Activated T-cell treated with anti-CD3 and anti-CD28 coated beads, Interleukin-2, amount 50 U/mL, for 24 hours (primary cell): ENCODE measurements around the gene OOSP3.
"Not testable (repeated sequence)": the region's sequence is repeated elsewhere in the genome, so short reads cannot be mapped to it uniquely, and the experiment has no call there.

Experiments
- DNase-seq: peaks from one replicate; pipeline ENCODE4 v3.0.0-alpha.2; 2020
- H3K27ac Mint-ChIP-seq: 2 replicates; pipeline ENCODE4 v1.8.0; 2020; ENCODE audit warnings: mild to moderate bottlenecking, mixed read lengths
- H3K27me3 Mint-ChIP-seq: 2 replicates; pipeline ENCODE4 v1.8.0; 2020; ENCODE audit warnings: mixed read lengths
- H3K36me3 Mint-ChIP-seq: 2 replicates; pipeline ENCODE4 v1.8.0; 2020; ENCODE audit warnings: low read depth, mixed read lengths
- H3K4me1 Mint-ChIP-seq: 2 replicates; pipeline ENCODE4 v1.8.0; 2020; ENCODE audit warnings: low read depth, mixed read lengths
- H3K4me3 Mint-ChIP-seq: 2 replicates; pipeline ENCODE4 v1.8.0; 2020; ENCODE audit warnings: mild to moderate bottlenecking, moderate library complexity, mixed read lengths
- H3K9me3 Mint-ChIP-seq: 2 replicates; pipeline ENCODE4 v1.8.0; 2020; ENCODE audit warnings: mixed read lengths

OOSP3 gene

DNA sequence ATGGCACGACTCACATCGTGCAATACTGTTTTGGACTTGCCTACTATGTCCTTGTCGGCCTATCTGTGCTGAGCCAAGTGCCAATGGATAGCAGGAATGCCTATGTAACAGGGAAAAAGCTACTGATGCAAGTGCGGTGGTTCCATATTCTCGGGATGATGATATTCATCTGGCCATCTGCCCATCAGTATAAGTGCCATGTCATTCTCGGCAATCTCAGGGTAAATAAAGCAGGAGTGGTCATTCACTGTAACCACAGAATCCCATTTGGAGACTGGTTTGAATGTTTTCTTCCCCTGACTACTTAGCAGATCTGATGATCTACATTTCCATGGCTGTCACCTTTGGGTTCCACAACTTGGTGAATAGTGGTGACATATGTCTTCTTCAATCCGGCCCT is 20.1 kb downstream of the OOSP3 start:
- Mint-ChIP-seq H3K9me3 (no peaks in the 10 kb centered on the region), H3K36me3 (no peaks in the 10 kb centered on the region), H3K4me1 (no peaks in the 10 kb centered on the region), H3K27me3 (peaks cover 16% of the 10 kb centered on the region), H3K4me3 (no peak overlapping the region), H3K27ac (no peak overlapping the region)
- DNase-seq = no peak

DNA sequence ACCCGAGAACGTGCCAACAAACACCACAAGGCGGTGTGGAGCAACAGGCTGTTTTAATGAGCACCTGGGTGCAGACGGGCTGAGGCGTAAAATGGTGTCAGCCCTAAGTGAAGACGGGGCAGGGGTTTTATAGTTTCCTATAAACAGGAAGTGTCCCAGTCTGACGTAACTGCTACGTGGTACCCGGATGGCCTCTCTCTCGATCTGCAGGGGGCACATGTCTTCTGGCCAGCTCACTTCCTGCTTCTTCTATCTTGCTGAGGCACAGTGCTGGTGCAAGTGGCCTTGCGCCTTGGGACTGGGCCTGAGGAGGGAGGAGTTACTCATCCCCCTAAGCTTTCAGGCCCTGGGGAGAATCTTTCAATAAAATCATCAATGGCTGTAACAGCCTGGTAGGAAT is 20.9 kb downstream of the OOSP3 start:
- Mint-ChIP-seq H3K27me3 (peaks cover 7% of the 10 kb centered on the region), H3K36me3 (no peaks in the 10 kb centered on the region), H3K4me1 (no peaks in the 10 kb centered on the region), H3K9me3 (no peaks in the 10 kb centered on the region), H3K4me3 (no peak overlapping the region), H3K27ac (no peak overlapping the region)
- no peak for DNase-seq

DNA sequence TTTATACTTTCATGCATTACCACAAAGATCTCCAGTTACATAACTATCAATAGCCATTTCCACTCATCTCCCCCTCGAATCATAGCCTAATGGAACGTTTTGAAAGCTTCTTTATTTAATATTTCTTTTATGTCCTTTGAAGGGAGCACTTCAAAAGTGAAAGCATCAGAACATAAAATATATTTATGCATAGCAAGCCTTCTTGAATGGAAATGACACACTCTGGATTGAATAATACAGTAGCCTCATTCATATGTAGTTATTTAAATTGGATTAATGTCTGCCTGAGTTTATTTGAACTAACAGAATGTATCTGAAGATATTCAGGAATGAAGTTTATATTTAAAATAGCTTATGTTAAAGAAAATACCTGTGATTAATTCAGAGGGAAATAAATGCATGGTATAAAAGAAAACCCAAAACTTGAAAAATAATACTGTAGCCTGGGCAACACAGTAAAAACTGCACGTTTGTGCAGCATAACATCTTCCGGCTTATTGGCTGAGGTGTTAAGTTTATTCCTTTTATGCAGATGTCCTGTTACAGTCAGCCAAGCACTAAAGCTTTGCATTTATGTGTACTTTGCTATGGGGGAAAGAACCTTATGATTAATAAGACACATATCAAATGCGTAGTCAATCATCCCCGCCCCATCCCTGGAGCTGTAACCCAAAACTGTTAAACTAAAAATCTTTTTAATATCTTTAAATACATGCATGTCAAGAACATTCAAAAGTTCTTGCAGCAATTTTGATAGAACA is 22.0 kb downstream of the OOSP3 start:
- DNase-seq = no peak
- Mint-ChIP-seq H3K27me3 (peaks cover under 1% of the 10 kb centered on the region), H3K36me3 (no peaks in the 10 kb centered on the region), H3K27ac (no peak overlapping the region), H3K4me1 (no peaks in the 10 kb centered on the region), H3K9me3 (no peaks in the 10 kb centered on the region), H3K4me3 (no peak overlapping the region)

DNA sequence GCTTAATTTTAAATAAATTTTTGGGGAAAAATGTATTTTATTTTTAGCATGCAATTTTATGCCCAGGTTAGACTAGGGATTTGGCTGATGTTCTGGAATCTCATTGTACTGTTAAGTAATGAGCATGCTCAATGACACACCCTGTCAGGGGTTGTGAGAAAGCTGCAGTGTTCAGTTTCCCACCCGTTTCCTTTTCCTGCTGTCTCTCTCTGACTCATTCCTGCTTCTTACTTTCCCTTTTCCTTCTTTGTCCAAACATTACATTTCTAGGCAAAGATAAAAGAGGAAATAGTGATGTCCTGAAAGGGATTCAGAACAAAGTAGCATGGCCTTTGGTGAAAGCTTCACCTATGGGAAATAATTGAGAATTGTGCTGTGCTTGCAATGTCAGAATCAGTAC is 22.7 kb downstream of the OOSP3 start:
- Mint-ChIP-seq H3K4me3 (no peak overlapping the region), H3K9me3 (peaks cover 3% of the 10 kb centered on the region), H3K36me3 (no peaks in the 10 kb centered on the region), H3K27ac (no peak overlapping the region), H3K27me3 (peaks cover 3% of the 10 kb centered on the region), H3K4me1 (no peaks in the 10 kb centered on the region)
- DNase-seq = no peak

DNA sequence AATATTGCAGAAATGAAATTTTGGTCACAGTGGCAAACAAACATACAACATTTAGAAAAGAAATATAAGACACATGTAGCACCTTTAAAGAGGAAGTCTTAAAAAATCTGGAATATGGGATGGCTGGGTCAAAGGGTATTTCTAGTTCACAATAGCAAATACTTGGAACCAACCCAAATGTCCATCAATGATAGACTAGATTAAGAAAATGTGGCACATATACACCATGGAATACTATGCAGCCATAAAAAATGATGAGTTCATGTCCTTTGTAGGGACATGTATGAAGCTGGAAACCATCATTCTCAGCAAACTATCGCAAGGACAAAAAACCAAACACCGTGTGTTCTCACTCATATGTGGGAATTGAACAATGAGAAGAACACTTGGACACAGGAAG is 25.0 kb downstream of the OOSP3 start:
- H3K27ac Mint-ChIP-seq, H3K9me3 Mint-ChIP-seq, H3K4me3 Mint-ChIP-seq, DNase-seq, H3K36me3 Mint-ChIP-seq, H3K4me1 Mint-ChIP-seq, H3K27me3 Mint-ChIP-seq: not testable (repeated sequence)

DNA sequence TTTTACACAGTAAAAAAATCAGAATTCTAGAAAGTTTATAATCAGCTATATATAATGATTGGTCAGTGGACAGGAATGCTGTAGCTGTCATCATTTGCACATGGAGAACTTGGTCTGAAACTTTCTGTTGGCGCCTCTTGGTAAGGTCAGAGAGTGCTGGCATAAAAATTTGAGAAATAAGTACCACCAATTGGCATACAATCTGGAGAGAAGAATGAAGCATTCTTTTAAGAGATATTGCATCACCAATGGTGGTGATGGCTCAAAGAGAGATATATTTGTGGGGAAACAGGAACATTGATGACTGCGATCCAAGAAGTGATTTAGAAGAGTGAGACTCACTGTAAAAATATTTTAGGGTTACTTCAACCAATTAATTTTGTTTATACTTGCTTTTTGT is 39.9 kb downstream of the OOSP3 start:
- Mint-ChIP-seq H3K27me3 (peaks cover 6% of the 10 kb centered on the region), H3K4me3 (no peak overlapping the region), H3K4me1 (no peaks in the 10 kb centered on the region), H3K9me3 (peaks cover 30% of the 10 kb centered on the region), H3K36me3 (no peaks in the 10 kb centered on the region), H3K27ac (no peak overlapping the region)
- DNase-seq = no peak

DNA sequence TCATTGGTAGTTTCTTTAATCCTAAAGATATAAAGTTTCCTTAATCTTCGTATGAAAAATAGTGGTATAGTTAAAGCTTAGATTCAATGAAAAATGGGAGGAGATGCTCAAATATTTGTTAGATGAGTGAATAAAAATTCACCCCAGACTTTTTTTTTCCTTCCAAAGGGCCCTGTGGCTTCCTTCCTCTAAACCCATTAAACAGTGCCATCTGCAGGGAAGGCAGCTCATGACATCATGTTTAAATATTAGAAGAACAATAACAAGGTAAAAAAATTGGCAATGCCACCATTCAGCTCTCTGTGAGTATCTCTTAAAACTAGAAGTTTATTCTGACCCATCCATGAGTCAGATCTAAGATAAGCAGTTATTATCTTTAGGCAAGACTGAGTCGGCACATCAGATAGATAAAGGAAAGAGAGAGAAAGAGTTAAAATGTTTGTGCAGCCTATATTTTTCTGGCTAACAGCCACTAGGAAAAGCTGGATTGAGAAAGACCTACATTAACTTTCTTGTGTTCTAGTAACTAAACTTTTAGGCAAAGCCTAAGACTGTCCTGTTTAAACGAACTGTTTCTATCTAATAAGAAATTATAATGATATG is 40.5 kb downstream of the OOSP3 start:
- H3K4me1 Mint-ChIP-seq = no peaks in the 10 kb centered on the region
- H3K36me3 Mint-ChIP-seq = no peaks in the 10 kb centered on the region
- H3K9me3 Mint-ChIP-seq = peaks cover 33% of the 10 kb centered on the region
- DNase-seq = no peak
- no peak overlapping the region for H3K4me3 Mint-ChIP-seq
- H3K27me3 Mint-ChIP-seq = peaks cover 3% of the 10 kb centered on the region
- no peak overlapping the region for H3K27ac Mint-ChIP-seq

DNA sequence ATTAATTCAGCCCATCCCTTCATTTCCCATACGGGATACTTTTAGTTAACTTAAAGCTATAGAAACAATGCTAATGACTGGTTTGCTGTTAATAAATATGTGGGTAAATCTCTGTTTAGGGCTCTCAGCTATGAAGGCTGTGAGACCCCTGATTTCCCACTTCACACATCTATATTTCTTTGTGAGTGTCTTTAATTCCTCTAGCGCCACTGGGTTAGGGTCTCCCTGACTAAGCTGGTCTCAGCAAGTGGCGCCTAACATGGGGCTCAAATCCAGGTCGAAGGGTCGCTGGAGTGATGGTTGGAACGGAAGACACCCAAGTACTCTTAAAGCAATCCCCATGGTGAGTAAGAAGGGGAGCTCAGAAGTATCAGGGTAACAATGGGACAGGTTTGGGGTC is 45.2 kb downstream of the OOSP3 start:
- Mint-ChIP-seq H3K27me3 (peaks cover 7% of the 10 kb centered on the region), H3K36me3 (no peaks in the 10 kb centered on the region), H3K9me3 (peaks cover 54% of the 10 kb centered on the region), H3K27ac (no peak overlapping the region), H3K4me1 (no peaks in the 10 kb centered on the region), H3K4me3 (no peak overlapping the region)
- DNase-seq = no peak

DNA sequence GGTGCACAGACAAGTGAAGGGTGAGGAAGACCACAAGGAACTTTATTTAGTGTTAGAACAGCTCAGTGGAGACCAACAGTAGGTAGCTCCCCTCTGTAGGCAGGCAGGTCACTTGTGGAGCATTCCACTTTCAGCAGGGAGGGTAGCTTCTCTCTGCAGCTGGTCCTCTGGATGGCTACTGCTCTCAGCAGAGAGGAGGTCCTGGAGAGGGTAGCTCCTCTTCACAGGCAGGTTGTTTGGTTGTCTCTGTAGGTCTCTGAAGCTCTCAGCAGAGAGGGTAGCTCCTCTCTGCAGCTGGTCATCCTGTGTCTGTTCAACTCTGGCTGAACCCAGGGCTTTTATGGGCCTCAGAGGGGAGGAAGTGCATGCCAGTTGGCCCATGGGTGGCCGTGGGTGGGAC is 53.1 kb downstream of the OOSP3 start:
- no peak overlapping the region for H3K27ac Mint-ChIP-seq
- no peaks in the 10 kb centered on the region for H3K36me3 Mint-ChIP-seq
- no peak for DNase-seq
- peaks cover 25% of the 10 kb centered on the region for H3K9me3 Mint-ChIP-seq
- no peaks in the 10 kb centered on the region for H3K4me1 Mint-ChIP-seq
- peaks cover 10% of the 10 kb centered on the region for H3K27me3 Mint-ChIP-seq
- H3K4me3 Mint-ChIP-seq = no peak overlapping the region

DNA sequence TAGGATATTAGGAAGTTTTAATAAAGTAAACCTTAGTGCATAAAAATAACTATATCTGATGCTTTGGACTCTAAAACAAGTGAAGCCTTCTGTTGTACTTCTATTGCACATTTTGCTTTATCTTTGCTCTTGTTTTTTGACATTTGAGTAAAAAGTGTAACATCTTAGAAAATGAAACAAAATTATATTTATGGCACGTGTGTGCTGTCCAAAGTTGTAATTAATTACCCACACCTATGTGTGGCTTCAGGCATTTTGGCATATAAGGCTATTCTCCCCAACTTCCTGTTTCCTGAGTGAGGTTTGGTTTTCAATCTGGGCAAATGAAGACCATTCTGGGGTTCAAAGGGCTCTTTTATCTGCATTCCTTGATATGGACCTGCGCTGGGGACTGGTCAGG is 59.5 kb downstream of the OOSP3 start, which contains the start of gene OOSP1:
OOSP1 (plus strand) TSS at position 301 of the 400 bp plus-strand sequence; CDS start at position 324, 23 bp downstream.
- Mint-ChIP-seq H3K9me3 (no peaks in the 10 kb centered on the region), H3K36me3 (no peaks in the 10 kb centered on the region), H3K4me3 (no peak within 1 kb of the TSS), H3K27me3 (peaks cover 20% of the 10 kb centered on the region), H3K27ac (no peak within 1 kb of the TSS), H3K4me1 (no peaks in the 10 kb centered on the region)
- DNase-seq = no peak

DNA sequence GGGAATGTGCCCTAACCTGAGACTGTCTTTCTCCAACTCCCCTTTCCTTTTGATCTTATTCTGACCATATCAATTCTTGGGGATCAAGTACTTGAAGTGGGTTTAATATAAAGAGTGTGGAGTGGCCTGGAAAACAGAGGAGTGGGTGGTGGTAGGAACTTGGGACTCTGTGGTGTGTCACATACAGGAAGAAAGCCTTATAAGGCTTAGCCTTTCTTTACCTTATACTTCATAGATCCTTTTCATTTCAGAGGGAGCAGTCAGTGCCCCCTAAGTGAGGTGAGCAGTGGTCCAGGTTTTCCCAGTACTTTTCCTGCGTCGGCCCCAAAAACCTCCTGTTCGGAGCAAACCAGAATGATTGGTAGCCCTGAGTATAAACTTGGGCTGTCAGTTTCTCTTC is 60.1 kb downstream of the OOSP3 start:
- DNase-seq = no peak
- H3K36me3 Mint-ChIP-seq = no peaks in the 10 kb centered on the region
- no peak overlapping the region for H3K27ac Mint-ChIP-seq
- no peaks in the 10 kb centered on the region for H3K9me3 Mint-ChIP-seq
- H3K4me1 Mint-ChIP-seq = no peaks in the 10 kb centered on the region
- no peak overlapping the region for H3K4me3 Mint-ChIP-seq
- H3K27me3 Mint-ChIP-seq = peaks cover 22% of the 10 kb centered on the region

DNA sequence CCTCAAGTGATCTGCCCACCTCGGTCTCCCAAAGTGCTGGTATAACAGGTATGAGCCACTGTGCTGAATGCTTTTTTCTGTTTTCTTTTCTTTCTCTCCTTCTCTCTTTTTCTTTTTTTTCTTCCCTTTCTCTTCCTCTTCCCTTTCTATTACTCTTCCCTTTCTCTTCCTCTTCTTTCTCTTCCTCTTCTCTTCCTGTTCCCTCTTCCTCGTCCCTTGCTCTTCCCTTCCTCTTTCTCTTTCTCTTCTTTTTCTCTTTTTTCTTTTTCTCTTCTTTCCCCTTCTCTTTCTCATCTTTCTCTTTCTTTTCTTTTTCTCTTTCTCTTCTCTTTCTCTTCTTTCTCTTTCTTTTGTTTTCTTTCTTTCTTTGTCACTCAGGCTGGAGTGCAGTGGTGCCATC is 60.9 kb downstream of the OOSP3 start:
- DNase-seq = no peak
- H3K36me3 Mint-ChIP-seq = no peaks in the 10 kb centered on the region
- no peaks in the 10 kb centered on the region for H3K9me3 Mint-ChIP-seq
- H3K4me3 Mint-ChIP-seq = no peak overlapping the region
- H3K27me3 Mint-ChIP-seq = peaks cover 22% of the 10 kb centered on the region
- no peaks in the 10 kb centered on the region for H3K4me1 Mint-ChIP-seq
- no peak overlapping the region for H3K27ac Mint-ChIP-seq

DNA sequence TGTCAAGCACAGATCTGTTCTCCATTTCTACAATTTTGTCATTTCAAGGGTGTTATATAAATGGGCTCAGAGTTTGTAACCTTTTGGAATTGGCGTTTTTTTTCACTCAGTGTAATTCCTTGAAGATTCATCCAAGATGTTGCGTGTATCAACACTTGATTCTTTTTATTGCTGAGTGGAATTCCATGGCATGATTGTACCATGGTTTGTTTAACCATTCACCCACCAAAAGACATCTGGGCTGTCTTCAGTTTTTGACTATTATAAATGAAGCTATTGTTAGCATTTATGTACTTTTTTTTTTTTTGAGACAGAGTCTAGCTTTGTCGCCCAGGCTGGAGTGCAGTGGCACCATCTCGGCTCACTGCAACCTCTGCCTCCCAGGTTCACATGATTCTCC is 62.5 kb downstream of the OOSP3 start:
- H3K27me3 Mint-ChIP-seq = peaks cover 34% of the 10 kb centered on the region
- no peak overlapping the region for H3K4me3 Mint-ChIP-seq
- no peak for DNase-seq
- H3K4me1 Mint-ChIP-seq = peaks cover 1% of the 10 kb centered on the region
- no peaks in the 10 kb centered on the region for H3K36me3 Mint-ChIP-seq
- no peak overlapping the region for H3K27ac Mint-ChIP-seq
- no peaks in the 10 kb centered on the region for H3K9me3 Mint-ChIP-seq

DNA sequence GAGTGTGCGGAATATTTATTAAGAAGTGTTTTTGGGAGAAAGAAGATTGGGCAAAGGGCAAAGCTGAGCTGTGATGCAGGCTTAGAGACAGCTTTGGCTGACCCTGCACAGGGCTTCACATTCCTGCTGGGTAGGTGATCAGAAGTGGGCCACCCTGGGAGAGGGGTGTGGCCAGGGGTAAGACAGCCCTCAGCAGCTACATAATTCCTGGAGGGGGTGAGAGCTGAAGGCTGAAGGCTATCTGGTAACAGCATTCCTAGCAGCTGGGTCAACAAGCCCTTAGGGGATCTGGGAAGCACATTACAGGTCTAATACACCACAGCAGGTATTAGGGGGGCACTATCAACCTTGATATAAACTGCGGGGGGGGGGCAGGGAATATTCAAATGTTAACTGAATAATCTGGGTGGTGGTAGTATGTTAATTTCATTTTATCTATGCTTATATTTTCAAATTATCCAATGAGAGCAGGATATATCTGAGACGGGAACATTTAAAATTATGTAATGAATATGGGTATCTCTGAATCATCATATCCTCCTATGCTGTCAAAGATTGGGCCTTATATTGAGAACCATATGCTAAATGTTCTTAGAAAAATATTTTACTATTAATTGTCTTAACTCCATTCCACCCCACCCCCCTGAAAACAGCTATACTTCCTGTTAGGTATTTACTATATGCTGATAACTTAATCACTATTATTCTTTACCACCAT is 65.6 kb downstream of the OOSP3 start:
- H3K9me3 Mint-ChIP-seq = no peaks in the 10 kb centered on the region

DNA sequence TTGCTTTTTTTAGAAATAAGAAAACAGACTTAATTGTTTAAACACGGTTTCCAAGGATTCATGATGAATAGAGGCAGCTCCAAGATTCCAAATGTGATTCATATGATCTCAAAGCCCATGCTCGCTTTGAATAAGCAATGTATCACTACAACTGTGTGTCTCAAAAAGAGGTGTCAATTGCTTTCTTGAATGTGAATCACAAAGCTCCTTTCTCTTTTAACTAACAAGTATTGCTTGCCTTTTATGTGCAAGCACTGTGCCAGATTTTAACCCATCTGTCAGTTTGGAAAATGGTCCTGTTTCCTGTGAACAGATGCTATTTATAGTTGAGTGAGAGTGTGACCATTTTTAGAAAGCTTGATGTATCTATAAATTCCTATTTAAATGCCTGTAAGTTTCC is 66.1 kb downstream of the OOSP3 start:
- peaks cover 1% of the 10 kb centered on the region for H3K4me1 Mint-ChIP-seq
- H3K36me3 Mint-ChIP-seq = no peaks in the 10 kb centered on the region
- DNase-seq = no peak
- peaks cover 50% of the 10 kb centered on the region for H3K27me3 Mint-ChIP-seq
- H3K4me3 Mint-ChIP-seq = no peak overlapping the region
- H3K27ac Mint-ChIP-seq = no peak overlapping the region
- H3K9me3 Mint-ChIP-seq = no peaks in the 10 kb centered on the region

More for the DNA sequence above, 65.6 kb downstream of the OOSP3 start:
- H3K27me3 Mint-ChIP-seq = peaks cover 50% of the 10 kb centered on the region
- no peak for DNase-seq
- H3K36me3 Mint-ChIP-seq = no peaks in the 10 kb centered on the region
- no peak overlapping the region for H3K4me3 Mint-ChIP-seq
- H3K27ac Mint-ChIP-seq = no peak overlapping the region
- H3K4me1 Mint-ChIP-seq = peaks cover 1% of the 10 kb centered on the region
